IPS-15b (cell line): Measurements from ENCODE around the gene TSPAN3.

ENCODE experiments used
- H3K27me3 ChIP-seq: one replicate; pipeline ENCODE4 v1.6.1; 2013; ENCODE audit warnings: low read length; ENCODE audit not compliant: control insufficient read depth, insufficient read depth
- H3K36me3 ChIP-seq: one replicate; pipeline ENCODE4 v1.6.1; 2013; ENCODE audit warnings: low read length; ENCODE audit not compliant: control insufficient read depth, insufficient read depth
- H3K4me1 ChIP-seq: one replicate; pipeline ENCODE4 v1.6.1; 2013; ENCODE audit warnings: mild to moderate bottlenecking, low read length; ENCODE audit not compliant: control insufficient read depth, insufficient read depth
- H3K4me3 ChIP-seq: one replicate; pipeline ENCODE4 v1.5.1; 2013; ENCODE audit warnings: low read depth, low read length
- H3K9ac ChIP-seq: one replicate; pipeline ENCODE4 v1.6.1; 2013; ENCODE audit warnings: low read depth, mild to moderate bottlenecking, low read length
- H3K9me3 ChIP-seq: one replicate; pipeline ENCODE4 v1.6.1; 2013; ENCODE audit warnings: mild to moderate bottlenecking, low read length; ENCODE audit not compliant: control insufficient read depth, insufficient read depth

TSPAN3 gene

GRCh38 chr15:77002954-77003912, 67.7 kb downstream of the TSPAN3 start:
- Histone ChIP-seq H3K27me3 (no peaks in the 10 kb centered on the region), H3K4me3 (no peak overlapping the region), H3K4me1 (no peaks in the 10 kb centered on the region), H3K9ac (no peak overlapping the region), H3K9me3 (no peaks in the 10 kb centered on the region), H3K36me3 (no peaks in the 10 kb centered on the region)

- H3K9me3 ChIP-seq = no peaks in the 10 kb centered on the region
- no peaks in the 10 kb centered on the region for H3K27me3 ChIP-seq
- H3K4me1 ChIP-seq = no peaks in the 10 kb centered on the region
- no peak overlapping the region for H3K4me3 ChIP-seq
- H3K9ac ChIP-seq = no peak overlapping the region
- no peaks in the 10 kb centered on the region for H3K36me3 ChIP-seq
Observed at GRCh38 chr15:77002436-77002835, 68.5 kb downstream of the TSPAN3 start.

- no peaks in the 10 kb centered on the region for H3K9me3 ChIP-seq
- no peak overlapping the region for H3K9ac ChIP-seq
- no peaks in the 10 kb centered on the region for H3K4me1 ChIP-seq
- H3K4me3 ChIP-seq = no peak overlapping the region
- no peaks in the 10 kb centered on the region for H3K36me3 ChIP-seq
- no peaks in the 10 kb centered on the region for H3K27me3 ChIP-seq
Observed at GRCh38 chr15:77001966-77002365, 68.9 kb downstream of the TSPAN3 start.

GRCh38 chr15:77001351-77001750, 69.6 kb downstream of the TSPAN3 start:
- Histone ChIP-seq H3K27me3 (no peaks in the 10 kb centered on the region), H3K36me3 (no peaks in the 10 kb centered on the region), H3K9me3 (no peaks in the 10 kb centered on the region), H3K4me3 (no peak overlapping the region), H3K9ac (no peak overlapping the region), H3K4me1 (no peaks in the 10 kb centered on the region)

GRCh38 chr15:76999996-77000395, 70.9 kb downstream of the TSPAN3 start:
- Histone ChIP-seq H3K4me3 (no peak overlapping the region), H3K9me3 (no peaks in the 10 kb centered on the region), H3K9ac (no peak overlapping the region), H3K4me1 (no peaks in the 10 kb centered on the region), H3K36me3 (no peaks in the 10 kb centered on the region), H3K27me3 (no peaks in the 10 kb centered on the region)

- H3K36me3 ChIP-seq = no peaks in the 10 kb centered on the region
- no peak overlapping the region for H3K9ac ChIP-seq
- H3K9me3 ChIP-seq = no peaks in the 10 kb centered on the region
- no peak overlapping the region for H3K4me3 ChIP-seq
- no peaks in the 10 kb centered on the region for H3K4me1 ChIP-seq
- no peaks in the 10 kb centered on the region for H3K27me3 ChIP-seq
Observed at GRCh38 chr15:76998663-76999285, 72.1 kb downstream of the TSPAN3 start.

- Histone ChIP-seq H3K4me1 (no peaks in the 10 kb centered on the region), H3K36me3 (no peaks in the 10 kb centered on the region), H3K9ac (no peak overlapping the region), H3K4me3 (no peak overlapping the region), H3K9me3 (no peaks in the 10 kb centered on the region), H3K27me3 (no peaks in the 10 kb centered on the region)
Observed at GRCh38 chr15:76996526-76997401, 74.1 kb downstream of the TSPAN3 start.

GRCh38 chr15:76996076-76996525, 74.8 kb downstream of the TSPAN3 start:
- Histone ChIP-seq H3K27me3 (no peaks in the 10 kb centered on the region), H3K9ac (no peak overlapping the region), H3K9me3 (no peaks in the 10 kb centered on the region), H3K36me3 (no peaks in the 10 kb centered on the region), H3K4me3 (no peak overlapping the region), H3K4me1 (no peaks in the 10 kb centered on the region)

GRCh38 chr15:76994971-76995945, 75.7 kb downstream of the TSPAN3 start, which contains the start of gene PSTPIP1:
PSTPIP1 (plus strand) TSS chr15:76995126; CDS start chr15:76995574, 448 bp downstream.
- Histone ChIP-seq H3K9ac (no peak within 1 kb of the TSS), H3K9me3 (no peaks in the 10 kb centered on the region), H3K4me3 (no peak within 1 kb of the TSS), H3K4me1 (no peaks in the 10 kb centered on the region), H3K27me3 (no peaks in the 10 kb centered on the region), H3K36me3 (no peaks in the 10 kb centered on the region)

- no peak overlapping the region for H3K9ac ChIP-seq
- no peaks in the 10 kb centered on the region for H3K27me3 ChIP-seq
- H3K4me3 ChIP-seq = no peak overlapping the region
- H3K9me3 ChIP-seq = no peaks in the 10 kb centered on the region
- H3K36me3 ChIP-seq = no peaks in the 10 kb centered on the region
- no peaks in the 10 kb centered on the region for H3K4me1 ChIP-seq
Observed at GRCh38 chr15:76994496-76994895, 76.4 kb downstream of the TSPAN3 start.
